ENCODE data around the gene TMEM258.

TMEM258 gene

GRCh38 chr11:61774411-61774810, 18.0 kb downstream of the TMEM258 start:
- DNase-seq = no peak

GRCh38 chr11:61773809-61774208, 18.6 kb downstream of the TMEM258 start:
- DNase-seq = no peak

- no peak for DNase-seq
Observed at GRCh38 chr11:61773356-61773755, 19.0 kb downstream of the TMEM258 start.

GRCh38 chr11:61771985-61772455, 20.4 kb downstream of the TMEM258 start:
- no peak for DNase-seq

- DNase-seq = no peak
Observed at GRCh38 chr11:61771195-61771894, 21.1 kb downstream of the TMEM258 start.

GRCh38 chr11:61769946-61770683, 22.3 kb downstream of the TMEM258 start:
- DNase-seq = no peak

GRCh38 chr11:61769169-61769920, 23.1 kb downstream of the TMEM258 start:
- DNase-seq = no peak

GRCh38 chr11:61768376-61769076, 23.9 kb downstream of the TMEM258 start:
- DNase-seq = no peak

GRCh38 chr11:61766353-61766841, 26.0 kb downstream of the TMEM258 start:
- DNase-seq = no peak

- DNase-seq = no peak
Observed at GRCh38 chr11:61765550-61766253, 26.7 kb downstream of the TMEM258 start.

- no peak for DNase-seq
Observed at GRCh38 chr11:61764606-61765260, 27.7 kb downstream of the TMEM258 start.

- no peak for DNase-seq
Observed at GRCh38 chr11:61763930-61764605, 28.3 kb downstream of the TMEM258 start.

- DNase-seq = no peak
Observed at GRCh38 chr11:61762798-61763197, 29.6 kb downstream of the TMEM258 start.

- DNase-seq = no peak
Observed at GRCh38 chr11:61762223-61762615, 30.2 kb downstream of the TMEM258 start.

GRCh38 chr11:61761440-61762222, 30.8 kb downstream of the TMEM258 start:
- no peak for DNase-seq

- no peak for DNase-seq
Observed at GRCh38 chr11:61760946-61761345, 31.5 kb downstream of the TMEM258 start.

GRCh38 chr11:61757213-61757862, 35.1 kb downstream of the TMEM258 start:
- no peak for DNase-seq

- peak; percentile 24 to 33 for DNase-seq
Observed at GRCh38 chr11:61756452-61757212, 35.8 kb downstream of the TMEM258 start.

GRCh38 chr11:61756147-61756451, 36.3 kb downstream of the TMEM258 start:
- no peak for DNase-seq
